A549 treated with AZD9567 at 1 μM for 4 hours (cell line): ENCODE results near the gene PRR23E. TPM values are rescaled to one million over a fixed set of nuclear protein-coding genes. Genes with fewer than 3 reads are reported as not detected.

ENCODE experiments used
- total RNA-seq: library from RNA; stranded (reverse); fragments of 200-300 nt; extraction: Qiagen RNA extraction; gene quantifications from 5 replicates; pipeline ENCODE4 v1.2.3, GENCODE V29; 2022; ENCODE audit not compliant: insufficient read depth

The PRR23E gene, protein sequence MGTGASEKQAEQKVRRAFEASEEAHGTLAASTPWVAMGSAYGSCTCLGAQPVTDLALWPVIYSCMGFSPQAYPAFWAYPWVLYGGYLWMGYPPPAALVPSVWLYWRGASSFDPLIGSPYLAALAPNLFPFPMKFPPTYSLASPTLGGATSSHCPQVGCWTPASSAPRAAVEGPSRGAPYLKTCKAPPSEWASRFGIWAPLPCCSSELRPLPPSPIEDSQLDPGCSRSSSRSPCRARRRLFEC
- not detected in 5 replicates for total RNA-seq

GRCh38 chr3:127192576-127193232 lies at the start of gene PRR23E:
Gene PRR23E, plus strand, starts transcription at chr3:127193131. Its CDS starts 3,555 bp downstream, at chr3:127196686.

Other genes with a start within 250 kb of the PRR23E start
- gene PLXNA1, start 210.0 kb upstream of the PRR23E start, total RNA-seq = 22.2 to 29.1 TPM (median 27.2 TPM) in 5 replicates
- 0.69 to 1.6 TPM (median 1.0 TPM) in 4 of 5 replicates, not detected in the other for gene PRR20G, start 94.9 kb downstream of the PRR23E start, total RNA-seq